Fibroblast of mammary gland (primary cell): ENCODE measurements around the gene GRAMD1B.
"Not testable (repeated sequence)": the region's sequence is repeated elsewhere in the genome, so short reads cannot be mapped to it uniquely, and the experiment has no call there.

Source experiments
- DNase-seq: peaks from one replicate; pipeline ENCODE4 v3.0.0-alpha.2; 2010; ENCODE audit warnings: low read depth
- H3K4me3 ChIP-seq: 2 replicates; pipeline ENCODE4 v1.5.1; 2011; ENCODE audit warnings: low read depth, mild to moderate bottlenecking, low read length, moderate library complexity; ENCODE audit not compliant: control insufficient read depth
- TF ChIP-seq, protein P1 (sequence below): conservative IDR thresholded peaks from 2 replicates; pipeline ENCODE4 v1.5.1; 2011; ENCODE audit warnings: low read depth, low read length, inconsistent platforms; ENCODE audit not compliant: control insufficient read depth, insufficient read depth

The GRAMD1B gene

DNA sequence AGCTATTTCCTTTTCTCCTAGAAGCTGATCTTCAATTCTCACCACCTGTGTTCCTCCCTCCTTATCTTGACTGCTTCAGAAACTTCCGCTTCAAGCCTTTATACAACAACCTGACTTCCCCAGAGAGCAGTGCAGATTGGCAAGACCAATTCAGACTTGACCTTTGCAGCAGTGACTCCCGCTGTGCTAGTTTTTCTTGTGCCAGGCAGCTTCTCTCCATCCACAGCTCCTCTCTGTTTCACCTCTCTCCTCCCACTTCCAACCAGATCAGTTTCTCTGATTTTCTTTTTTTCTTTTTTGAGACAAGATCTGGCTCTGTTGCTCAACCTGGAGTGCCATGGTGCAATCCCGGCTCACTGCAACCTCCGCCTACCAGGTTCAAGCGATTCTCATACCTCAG is 74.3 kb downstream of the GRAMD1B start:
- no peak overlapping the region for H3K4me3 ChIP-seq
- DNase-seq = no peak
- TF ChIP-seq, protein P1, sequence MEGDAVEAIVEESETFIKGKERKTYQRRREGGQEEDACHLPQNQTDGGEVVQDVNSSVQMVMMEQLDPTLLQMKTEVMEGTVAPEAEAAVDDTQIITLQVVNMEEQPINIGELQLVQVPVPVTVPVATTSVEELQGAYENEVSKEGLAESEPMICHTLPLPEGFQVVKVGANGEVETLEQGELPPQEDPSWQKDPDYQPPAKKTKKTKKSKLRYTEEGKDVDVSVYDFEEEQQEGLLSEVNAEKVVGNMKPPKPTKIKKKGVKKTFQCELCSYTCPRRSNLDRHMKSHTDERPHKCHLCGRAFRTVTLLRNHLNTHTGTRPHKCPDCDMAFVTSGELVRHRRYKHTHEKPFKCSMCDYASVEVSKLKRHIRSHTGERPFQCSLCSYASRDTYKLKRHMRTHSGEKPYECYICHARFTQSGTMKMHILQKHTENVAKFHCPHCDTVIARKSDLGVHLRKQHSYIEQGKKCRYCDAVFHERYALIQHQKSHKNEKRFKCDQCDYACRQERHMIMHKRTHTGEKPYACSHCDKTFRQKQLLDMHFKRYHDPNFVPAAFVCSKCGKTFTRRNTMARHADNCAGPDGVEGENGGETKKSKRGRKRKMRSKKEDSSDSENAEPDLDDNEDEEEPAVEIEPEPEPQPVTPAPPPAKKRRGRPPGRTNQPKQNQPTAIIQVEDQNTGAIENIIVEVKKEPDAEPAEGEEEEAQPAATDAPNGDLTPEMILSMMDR = no peak

DNA sequence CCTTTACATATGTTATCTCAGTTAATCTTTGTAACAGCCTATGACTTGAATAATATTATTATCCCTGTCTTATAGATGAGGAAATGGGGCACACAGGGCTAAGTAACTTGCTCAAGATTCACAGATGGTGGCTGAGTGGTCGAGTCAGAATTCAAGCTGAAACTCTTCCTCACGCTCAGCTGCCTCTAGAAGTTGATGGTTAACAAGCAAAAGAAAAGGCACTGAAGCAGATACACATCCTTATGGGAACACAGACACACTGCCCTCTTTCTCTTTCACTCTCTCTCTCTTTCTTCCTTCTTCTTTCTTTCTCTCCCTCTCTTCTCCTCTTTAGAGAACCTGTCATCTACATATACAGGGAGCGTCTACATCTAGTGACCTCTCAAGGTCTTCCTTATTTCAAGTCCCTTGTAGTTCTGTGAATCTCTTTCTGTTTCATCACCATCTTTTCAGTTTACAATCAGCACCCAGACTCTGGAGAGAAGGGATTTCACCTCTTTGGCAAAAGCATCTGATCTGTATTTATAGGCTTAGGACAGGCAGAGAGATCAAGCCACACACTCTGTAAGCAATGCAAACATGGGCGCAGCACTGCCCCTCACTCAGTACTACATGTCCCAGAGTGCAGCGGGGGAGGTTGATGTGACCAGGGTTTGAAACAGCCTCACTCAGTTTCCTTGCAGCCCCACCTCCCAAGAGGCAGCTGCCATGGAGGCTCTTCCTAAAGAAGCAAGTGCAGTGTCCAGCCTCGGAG is 75.7 kb downstream of the GRAMD1B start:
- no peak overlapping the region for H3K4me3 ChIP-seq
- TF ChIP-seq, protein P1 = no peak
- DNase-seq = no peak

DNA sequence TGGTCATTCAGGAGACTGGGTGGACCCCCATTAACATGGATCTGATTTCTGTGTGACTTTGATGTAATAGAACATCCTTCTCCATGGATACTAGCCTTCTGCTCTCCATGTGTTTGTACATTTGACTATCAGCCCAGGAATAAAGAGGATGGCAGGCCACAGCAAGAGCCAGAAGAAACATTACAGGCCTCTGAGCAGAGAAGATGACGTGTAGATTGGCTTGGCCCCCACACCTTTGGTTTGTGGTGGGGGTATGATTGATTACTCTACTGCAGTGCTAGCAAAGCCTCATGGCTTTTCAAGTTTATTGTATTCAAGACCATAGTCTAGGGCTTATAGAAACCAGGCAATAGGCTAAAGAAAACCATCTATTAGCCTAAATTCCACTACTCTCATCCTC is 77.0 kb downstream of the GRAMD1B start:
- no peak for DNase-seq
- TF ChIP-seq, protein P1 = no peak
- H3K4me3 ChIP-seq = no peak overlapping the region

DNA sequence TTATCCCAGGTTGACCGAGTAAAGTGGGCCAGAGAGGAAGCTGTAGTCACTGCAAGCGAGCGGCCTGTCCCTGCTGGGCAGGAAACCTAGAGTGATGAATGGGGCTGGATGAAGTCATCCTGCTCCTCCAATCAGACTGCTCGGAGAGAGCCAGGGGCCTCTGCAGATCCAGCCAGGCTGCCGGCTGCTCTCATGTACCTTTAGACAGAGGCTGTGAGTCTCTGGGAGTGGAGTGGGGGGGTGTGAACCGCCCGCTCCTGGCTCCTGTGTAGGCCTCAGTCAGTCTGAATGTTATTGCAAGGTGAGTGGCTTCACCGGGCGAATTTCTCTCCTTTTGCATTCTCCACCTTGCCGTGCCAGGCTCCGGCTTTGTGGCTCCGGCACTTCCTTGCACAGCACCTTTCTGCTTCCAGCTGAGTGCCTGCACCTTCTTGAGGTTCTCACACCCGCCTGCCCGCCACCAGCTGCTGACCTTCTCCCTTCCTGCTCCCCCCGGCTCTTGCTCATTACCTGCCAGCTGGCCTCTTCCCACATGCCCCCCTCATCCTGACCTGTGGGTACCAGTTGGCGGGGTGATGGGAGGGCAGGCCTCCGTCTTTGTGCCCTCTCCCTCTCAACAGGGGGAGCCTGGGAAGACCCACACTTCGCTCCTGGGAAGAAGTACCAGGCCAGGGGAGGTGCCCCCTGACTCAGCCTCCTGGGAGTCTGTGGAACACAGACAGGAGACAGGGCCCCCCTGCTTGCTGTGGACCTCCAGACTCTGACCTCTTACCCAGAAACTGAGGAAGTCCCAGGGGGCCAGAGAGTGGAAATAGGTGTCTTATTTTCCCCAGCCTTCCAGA is 79.9 kb downstream of the GRAMD1B start:
- H3K4me3 ChIP-seq = no peak overlapping the region
- TF ChIP-seq, protein P1 = no peak
- peak; percentile 53 for DNase-seq

DNA sequence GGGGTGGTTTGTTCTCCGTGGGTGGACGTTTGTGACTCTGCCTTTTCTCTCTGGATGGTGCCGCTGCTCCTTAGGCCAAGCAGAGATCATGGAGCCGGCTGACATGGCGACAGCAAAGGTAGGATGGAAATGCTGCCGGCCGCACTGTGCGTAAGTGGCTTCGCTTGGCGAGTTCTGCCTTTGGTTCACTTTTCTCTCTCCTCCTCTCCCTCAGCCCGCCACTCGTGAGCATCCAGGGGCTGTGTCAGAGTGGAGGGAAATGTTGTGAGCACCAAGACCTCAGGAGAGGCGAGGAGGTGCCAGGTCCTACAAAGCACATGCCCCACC is 80.5 kb downstream of the GRAMD1B start:
- DNase-seq = no peak
- no peak overlapping the region for H3K4me3 ChIP-seq
- TF ChIP-seq, protein P1 = no peak

DNA sequence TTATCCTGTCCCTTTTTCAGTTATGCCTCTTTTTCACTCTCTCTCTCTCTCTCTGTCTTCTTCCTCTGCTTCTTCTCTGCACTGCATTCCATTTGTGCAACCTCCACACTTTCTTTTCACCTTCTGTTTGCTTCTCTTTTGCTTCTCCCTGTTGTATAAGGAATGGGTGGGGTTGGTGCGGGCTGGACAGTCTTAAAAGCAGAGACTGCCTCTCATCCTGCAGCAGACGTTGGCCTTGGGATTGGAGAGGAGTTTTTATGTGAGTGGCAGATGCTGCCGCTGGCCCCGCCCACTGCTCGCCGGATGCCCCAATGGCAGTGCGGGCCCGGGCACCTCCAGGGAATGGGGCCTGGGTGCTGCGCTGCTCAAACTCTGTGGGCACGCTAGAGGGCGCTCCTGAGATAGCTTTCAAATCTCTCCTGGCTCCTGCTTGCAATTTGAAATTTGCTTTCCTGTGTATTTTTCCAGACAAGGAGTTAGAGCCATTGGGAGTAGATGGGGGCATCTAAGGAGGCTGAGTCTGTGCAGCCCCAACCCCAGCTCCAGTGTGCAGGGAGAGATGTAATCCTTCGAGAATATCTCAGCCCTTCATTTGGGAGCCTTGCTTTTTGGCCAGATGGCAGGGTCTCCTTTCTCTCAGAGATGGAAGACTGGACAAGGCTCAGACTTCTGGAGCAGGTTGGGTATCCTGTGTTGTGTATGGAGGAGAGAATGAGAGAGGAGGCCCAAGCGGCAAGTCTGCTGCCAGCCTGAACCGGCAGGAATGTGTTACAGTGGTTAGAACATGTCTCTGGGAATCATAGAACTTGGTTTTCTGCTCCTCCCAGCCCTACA is 81.2 kb downstream of the GRAMD1B start:
- no peak overlapping the region for H3K4me3 ChIP-seq
- peak; percentile 80 for DNase-seq
- TF ChIP-seq, protein P1 = peak; percentile 77

DNA sequence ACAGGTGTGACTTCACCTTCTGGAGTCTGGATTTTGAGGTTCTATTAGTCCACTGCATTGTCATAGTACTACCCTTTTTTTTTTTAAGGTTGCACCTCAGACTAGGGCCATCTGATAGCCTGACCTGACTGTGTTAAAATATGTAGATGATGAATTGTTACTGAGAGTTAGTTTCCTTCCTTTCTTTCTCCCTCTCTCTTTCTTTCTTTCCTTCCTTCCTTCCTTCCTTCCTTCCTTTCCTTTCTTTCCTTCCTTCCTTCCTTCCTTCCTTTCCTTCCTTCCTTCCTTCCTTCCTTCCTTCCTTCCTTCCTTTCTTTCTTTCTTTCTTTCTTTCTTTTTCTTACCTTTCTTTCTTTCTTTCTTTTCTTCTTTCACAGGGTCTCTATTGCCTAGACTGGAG is 83.2 kb downstream of the GRAMD1B start:
- not testable (repeated sequence) for DNase-seq, H3K4me3 ChIP-seq
